ENCODE results near the gene RER1.

- peak in 6 of 11 experiments; percentile 10 to 59 (median 34) for TF ChIP-seq CTCF (IDR thresholded peaks at IDR 0.05 in 8 of 11, conservative IDR thresholded peaks at IDR 0.05 in 3 of 11)
- TF ChIP-seq POLR2A (IDR thresholded peaks at IDR 0.05), result peak in 1 of 3 donors; percentile 38
- peak; percentile 94 to 98 (median 95) for TF ChIP-seq POLR2AphosphoS5 (IDR thresholded peaks at IDR 0.05)
These were observed at the start of gene RER1, which contains the start of gene MORN1 for GRCh38 chr1:2391041-2391930.

Data from spleen (tissue), 7 donors.